HG02884 (cell line): ENCODE measurements around the gene EYS.

ENCODE experiments used
- ATAC-seq: cut with Tn5 transposase; IDR thresholded peaks from one replicate; pipeline ENCODE4 v1.9.1; 2021; ENCODE audit warnings: mild to moderate bottlenecking, moderate library complexity; ENCODE audit not compliant: unreplicated experiment

The EYS gene

DNA sequence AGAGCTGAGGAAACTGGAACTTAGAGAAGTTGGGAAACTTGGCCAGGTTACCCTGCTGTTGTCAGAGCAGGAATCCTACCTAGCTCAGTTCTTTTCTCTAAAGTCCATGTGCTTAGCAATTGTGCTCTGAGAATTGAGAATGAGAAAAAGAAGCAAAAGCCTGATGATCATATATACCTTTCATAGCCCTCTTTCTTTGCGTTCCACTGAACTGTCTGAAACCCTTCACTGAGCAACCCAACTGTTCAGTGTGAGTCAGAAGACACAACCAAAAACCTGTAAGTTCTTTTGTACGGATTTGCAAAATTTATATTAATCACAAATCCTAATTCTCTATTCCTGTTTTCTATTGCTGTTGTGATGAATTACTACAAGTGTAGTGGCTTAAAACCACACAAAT is 1990.9 kb downstream of the EYS start:
- ATAC-seq = peak; percentile 51

DNA sequence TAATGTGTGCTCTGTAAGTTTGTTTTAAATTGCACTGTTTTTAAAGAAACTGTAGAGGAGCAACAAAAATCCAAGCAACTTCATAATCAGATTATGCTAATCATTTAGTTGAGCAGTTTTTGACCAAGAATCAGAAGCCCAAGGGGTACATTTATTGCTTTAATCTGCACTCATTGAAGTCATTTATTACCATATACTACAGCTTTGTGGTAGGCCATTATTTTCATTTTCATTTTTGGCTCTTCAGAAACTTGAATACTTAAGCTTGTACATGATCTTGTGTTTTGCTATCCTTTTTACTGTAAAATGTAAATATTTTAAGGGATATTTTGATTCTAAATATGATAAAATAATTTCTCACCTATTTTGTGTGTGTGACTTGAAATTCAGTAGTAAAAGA is 1992.9 kb downstream of the EYS start:
- ATAC-seq = no peak

DNA sequence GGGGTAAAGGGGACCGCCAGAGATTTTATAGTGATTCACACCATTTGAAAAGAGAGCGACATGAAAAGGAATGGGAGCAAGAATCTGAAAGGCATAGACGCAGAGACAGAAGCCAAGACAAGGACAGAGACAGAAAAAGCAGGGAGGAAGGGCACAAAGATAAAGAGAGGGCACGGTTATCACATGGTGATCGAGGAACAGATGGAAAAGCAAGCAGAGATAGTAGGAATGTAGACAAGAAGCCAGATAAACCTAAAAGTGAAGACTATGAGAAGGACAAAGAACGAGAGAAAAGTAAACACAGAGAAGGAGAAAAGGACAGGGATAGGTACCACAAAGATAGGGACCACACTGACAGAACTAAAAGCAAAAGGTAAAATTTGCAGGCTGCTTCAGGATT is 1993.7 kb downstream of the EYS start:
- ATAC-seq = no peak

DNA sequence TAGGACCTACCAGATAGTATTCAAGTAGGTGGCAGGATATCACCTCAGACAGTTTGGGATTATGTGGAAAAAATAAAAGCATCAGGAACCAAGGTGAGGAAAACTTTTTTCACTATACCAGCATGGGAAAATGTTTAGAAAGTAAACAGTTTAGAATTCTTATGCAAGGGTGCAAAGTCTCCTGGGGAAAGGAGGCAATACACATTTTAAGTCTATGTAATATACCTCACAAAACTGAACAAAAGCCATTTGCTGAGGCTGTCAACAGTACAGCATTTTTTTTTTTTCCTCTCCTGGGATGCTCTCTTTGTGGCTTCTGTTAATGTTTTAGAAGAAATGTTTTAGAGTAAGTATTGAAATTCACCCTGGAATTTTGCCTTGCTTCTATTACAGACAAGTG is 1997.9 kb downstream of the EYS start:
- ATAC-seq = no peak

DNA sequence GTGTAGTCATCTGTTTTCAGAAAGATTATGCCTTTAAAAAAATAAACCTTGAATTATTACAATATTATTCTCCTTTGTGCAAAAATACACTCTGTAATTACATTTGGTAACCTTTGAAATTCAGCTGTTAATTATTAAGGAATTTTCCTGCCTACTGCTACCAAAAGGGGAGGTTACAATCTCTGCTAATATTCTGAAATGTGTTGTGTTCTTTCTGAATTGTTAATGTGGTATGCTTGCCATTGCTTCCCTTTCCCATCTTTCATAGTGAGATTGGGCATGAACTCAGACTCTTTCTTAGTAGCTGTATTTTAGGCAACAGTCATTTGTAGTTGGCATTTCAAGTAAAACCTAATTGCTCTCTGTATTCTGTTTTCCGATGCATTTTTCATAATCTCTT is 1998.4 kb downstream of the EYS start:
- ATAC-seq = no peak

DNA sequence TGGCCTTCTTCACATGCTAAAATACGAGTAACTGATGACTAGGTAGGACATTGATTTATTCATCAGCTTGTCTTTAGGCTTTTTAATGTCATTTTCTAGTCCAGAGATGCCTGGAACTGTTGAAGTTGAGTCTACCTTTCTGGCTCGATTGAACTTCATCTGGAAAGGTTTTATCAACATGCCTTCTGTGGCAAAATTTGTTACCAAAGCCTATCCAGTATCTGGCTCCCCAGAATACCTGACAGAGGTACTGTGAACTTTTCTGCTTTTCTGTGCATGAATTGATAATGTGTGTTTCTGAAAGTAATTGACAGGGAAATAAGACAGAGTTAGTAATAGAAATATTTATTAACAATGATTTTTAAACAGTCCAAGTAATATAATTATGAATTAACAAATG is 2000.4 kb downstream of the EYS start:
- ATAC-seq = no peak

DNA sequence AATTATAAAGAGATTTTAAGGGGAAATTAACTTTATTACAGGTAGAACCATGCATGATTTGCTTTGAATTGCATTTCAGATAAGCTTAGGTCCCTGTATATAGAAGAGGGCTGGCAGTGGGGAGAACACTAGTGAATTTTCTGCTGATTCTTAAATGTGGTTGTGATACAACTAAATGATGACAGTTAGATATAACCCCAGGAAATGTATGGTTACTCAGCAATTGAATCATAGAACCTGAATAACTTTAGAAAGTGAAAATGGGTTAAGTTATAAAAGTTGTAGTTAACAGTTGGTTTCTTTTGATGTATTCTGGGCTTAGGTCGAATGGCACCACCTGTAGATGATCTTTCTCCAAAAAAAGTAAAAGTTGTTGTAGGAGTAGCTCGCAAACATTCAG is 2001.3 kb downstream of the EYS start:
- no peak for ATAC-seq

DNA sequence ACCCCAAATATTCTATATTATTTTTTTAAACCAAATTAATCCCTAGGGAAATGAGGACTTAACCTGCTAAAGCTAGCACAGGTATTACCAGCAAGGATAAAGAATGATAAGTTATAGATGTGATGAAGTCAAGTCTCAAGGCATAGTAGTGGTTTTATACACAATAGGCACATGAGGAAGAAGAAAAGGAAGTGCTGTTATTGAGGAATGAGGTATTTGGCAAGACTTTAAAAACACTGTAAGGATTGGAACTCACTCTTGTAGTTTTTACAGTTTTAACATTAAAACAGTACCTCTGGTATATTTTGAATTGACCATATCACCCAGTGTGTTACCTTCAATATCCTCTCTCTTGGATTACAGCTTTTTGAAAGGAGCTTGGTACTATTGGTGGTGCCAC is 2016.8 kb downstream of the EYS start:
- ATAC-seq = no peak

DNA sequence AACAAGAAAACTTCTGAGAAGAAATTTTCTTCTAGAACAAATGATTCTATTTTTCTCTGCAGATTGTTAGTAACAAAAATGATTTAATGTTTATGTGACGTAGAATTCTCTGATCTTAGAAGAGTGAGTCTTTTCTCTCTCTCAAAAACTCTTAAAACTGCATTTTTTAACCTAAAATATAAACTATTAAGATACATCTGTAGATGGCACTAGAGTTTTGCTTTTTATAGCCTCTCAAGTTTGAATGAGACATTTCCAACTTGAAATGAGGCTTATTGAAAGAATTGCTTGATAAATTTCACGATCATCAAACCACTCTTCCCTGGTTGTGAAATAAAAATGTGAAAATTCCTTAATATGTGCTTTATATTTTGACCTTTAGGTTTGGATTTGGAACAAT is 2017.6 kb downstream of the EYS start:
- ATAC-seq = no peak

DNA sequence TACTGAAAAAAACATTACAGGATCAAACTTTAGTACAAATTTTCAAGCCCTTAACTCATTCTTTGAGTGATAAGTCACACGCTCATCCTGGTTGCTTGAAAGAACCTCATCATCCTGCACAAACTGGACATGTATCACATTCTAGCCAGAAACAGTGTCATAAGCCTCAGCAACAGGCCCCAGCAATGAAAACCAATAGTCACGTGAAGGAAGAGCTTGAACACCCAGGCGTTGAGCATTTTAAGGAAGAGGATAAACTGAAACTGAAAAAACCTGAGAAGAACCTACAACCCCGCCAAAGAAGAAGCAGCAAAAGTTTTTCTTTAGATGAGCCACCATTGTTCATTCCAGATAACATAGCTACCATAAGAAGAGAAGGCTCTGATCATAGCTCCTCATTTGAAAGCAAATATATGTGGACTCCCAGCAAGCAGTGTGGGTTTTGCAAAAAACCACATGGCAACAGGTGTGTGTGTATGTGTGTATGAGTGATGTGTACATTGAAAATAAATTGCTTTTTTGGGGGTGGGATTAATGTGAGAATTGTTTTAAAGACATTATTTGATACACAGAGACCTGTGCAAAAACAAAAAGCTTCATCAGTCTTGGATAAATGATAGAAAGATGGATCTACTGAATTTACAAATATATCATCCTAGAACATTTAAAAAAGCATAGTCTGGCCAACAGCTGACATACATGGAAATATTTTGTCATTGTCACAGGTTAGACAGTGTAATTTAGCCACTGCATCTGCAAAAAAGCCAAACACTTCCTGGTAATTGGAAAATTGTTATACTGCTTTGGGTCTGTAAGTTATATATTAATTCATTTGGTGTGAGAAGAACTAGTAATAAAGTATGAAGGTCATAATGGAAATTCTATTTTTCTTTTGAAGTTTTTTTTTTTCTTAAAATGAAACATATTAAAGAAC is 2021.3 kb downstream of the EYS start:
- peak; percentile 91 for ATAC-seq

DNA sequence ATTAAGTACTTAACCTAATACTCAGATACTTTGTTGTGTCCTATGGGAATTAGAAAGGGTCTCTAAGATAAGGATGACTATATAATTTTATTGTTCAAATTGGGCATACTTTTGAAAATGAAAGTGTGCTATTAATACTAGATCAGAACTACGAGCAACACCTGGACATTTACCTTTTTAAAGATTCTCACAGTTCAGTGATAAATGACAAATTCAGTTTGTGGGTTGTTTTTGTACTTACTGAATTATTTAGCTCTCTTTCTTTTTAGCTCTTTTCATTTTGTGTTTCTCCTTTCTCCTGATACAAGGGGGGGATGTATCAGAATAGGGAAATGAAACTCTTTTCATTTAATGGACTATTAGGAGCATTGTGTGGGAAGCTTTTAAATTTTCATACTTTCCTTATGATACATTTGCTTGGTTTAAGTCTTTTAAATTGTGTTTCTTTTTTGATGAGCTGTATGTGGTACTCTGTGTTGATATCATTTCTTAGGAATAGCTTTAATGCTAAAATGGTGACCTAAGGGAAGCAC is 2023.9 kb downstream of the EYS start:
- peak; percentile 35 for ATAC-seq

DNA sequence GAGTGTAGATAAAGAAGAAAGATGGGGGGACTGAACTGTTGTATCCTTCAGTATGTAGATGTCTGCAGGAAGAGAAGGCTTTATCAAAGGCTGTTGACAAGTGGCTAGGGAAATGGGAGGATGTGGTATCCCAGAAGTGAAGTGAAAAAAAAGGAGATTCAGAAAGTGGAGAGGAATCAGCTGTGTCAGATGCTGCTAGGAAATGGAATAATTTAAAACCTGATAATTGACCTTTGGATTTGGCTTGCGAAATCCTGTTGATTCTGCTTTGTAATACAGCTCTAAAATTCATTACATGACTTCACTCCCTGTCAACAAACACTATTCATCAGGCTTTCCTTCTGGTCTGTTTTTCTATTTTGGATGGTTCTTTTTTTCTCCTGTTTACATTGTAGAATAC is 2029.7 kb downstream of the EYS start:
- ATAC-seq = no peak

DNA sequence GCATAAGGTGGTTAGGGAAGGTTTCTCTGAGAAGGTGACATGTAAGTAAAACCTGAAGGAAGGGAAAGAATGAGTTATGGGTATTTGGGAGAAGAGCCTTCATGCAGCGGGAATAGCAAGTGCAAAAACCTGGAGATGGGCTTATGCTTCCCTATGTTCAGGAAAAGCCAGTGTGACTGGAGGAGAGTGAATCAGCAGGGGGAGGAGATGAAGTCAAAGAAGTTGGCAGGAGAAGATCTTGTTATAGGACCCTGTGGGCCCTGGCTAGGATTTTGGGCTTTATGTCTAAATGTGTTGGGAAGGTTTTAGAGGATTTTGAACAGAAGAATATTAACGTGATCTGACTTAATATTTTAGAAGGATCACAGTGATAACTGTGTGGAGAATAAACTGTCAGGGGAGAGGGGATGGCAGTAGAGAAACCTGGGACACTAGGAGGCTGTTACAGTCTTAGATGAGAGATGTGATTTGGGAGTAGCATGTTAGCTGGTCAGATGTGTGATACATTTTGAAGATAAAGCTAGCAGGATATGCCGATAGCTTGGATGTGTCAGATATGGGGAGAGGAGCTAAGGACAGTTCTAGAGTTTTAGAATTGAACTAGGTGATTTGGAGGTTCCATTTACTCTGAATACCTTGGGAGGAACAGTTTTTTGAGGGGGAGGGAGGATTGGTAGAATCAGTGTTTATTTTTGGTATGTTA is 2030.5 kb downstream of the EYS start:
- no peak for ATAC-seq

DNA sequence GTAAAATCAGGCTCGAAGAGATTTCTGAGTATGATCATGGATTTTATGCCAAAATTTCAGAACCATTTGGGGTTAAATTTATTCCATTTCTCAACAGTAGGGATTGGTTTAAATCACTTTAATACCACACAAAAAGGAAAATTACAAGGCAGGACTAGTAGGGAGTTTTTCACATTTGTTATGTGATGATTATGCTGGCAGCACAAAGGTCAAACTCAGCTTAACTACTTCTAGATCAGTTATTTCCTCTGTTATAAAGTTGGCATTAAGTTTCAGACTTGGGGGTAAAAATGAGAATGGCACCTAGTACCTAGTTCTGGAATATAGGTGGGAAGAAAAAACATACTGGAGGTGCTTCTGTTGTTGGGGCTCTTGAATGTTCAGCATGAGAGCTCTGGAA is 2031.9 kb downstream of the EYS start:
- no peak for ATAC-seq

DNA sequence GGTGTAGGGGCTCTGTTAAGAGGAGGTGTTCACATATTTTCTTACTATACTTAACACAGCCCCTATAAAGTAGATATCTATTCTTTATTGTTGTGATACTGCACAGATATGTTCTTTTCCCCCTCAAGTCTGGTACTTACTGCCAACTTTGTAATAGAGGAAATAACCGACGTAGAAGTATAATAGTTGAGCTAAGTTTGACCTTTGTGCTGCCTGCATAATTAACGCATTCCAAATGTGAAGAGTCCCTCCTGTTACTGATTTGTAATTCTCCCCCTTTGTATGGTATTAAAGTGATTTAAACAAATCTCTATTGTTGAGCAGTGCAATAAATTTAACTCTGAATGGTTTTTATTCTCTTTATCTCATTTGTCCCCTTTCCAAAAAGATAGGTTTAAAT is 2032.4 kb downstream of the EYS start:
- no peak for ATAC-seq

DNA sequence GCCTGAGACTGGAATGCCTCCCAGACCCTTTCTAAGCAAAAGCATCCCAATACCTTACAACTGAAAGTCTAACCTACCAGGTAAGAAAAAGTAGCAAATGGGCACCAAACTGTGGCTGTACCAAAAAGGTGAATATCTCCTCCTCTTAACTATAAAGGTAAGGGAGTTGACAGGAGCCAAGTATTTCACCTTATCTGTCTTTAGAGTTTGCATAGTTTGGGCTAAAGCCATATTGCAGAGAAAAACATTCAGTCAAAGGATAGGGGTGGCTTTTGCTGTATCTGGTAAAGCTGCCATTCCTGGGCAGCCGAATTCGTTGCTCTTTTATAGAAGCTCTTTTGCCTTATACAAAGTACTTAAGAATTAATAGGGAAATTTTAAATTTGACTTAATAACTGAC is 2033.3 kb downstream of the EYS start:
- no peak for ATAC-seq

DNA sequence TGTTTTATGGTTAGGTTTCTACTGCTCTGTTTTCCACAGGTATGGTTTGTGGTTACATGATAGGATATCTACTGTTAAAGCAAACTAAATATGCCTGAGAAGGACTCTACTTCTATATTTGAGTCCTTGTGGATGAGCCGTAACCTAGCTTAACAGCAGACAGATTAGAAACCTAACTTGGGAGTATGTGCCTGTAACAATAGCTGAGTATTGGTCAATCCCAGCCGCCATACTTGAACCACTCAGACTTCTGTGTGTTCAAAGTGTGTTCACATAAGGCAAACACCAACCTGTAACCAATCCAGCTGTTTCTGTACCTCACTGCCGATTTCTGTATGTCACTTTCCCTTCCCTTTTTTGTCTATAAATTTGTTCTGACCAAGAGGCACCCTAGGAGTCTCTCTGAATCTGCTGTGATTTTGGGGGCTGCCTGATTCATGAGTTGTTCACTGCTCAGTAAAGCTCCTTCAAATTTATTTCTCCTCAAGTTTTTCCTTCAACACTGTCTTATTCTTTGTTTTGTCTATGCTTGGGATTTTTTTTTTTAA is 2034.4 kb downstream of the EYS start:
- no peak for ATAC-seq

DNA sequence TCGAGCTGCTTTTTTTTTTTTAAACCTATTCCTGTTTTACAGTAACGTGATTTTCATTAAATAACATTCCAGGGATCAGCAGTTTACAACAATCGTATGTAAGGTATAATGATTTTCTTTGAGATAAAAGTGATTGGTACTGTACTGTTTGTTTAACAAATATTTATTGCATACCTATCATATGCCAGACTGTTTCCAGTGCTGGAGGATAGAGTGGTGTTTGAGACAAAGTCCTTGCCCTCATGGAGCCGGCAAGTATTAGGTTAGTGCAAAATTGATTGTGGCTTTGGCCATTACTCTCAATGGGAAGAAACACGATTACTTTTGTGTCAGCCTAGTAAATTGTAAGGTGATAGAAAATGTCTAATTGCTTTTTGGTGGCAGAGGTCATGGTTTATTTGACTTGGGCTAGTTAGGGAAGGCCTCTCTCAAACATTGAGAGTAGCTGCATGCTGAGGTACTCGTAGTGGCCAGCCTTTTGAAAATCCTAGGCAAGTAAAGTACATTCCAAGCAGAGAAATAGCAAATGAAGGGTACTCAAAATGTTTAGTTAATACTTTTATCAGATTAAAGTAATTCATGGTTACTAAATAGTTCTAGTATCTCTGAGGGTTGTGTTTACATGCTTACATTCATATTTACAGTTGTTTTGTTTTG is 2035.8 kb downstream of the EYS start:
- no peak for ATAC-seq
